CD4-positive, alpha-beta T cell treated with Interferon alpha-2 for 1 hour (primary cell): Measurements from ENCODE around the gene OSM.

ENCODE experiments used
- DNase-seq, 2 donors: peaks; one replicate each; pipeline ENCODE4 v3.0.0-alpha.2; 2020 to 2022

Gene OSM

GRCh38 chr22:30266445-30267381 lies at the start of gene OSM:
Gene OSM (minus strand): TSS chr22:30266851. CDS start chr22:30266799, 52 bp downstream.
- DNase-seq: peak; percentile 87 to 89

GRCh38 chr22:30315962-30316576 lies 49.4 kb upstream of the OSM start:
- DNase-seq: no peak

- DNase-seq: peak; percentile 38 to 51
Observed at GRCh38 chr22:30314915-30315314, 48.3 kb upstream of the OSM start.

GRCh38 chr22:30313527-30314363 lies 47.1 kb upstream of the OSM start:
- no peak for DNase-seq

GRCh38 chr22:30312053-30312452 lies 45.4 kb upstream of the OSM start:
- DNase-seq: no peak

- DNase-seq: no peak
Observed at GRCh38 chr22:30310881-30311771, 44.5 kb upstream of the OSM start.

- peak in 1 of 2 donors; percentile 56 for DNase-seq
Observed at GRCh38 chr22:30309951-30310741, 43.5 kb upstream of the OSM start.

- DNase-seq: peak in 1 of 2 donors; percentile 23
Observed at GRCh38 chr22:30308518-30309230, 42.0 kb upstream of the OSM start.

- no peak for DNase-seq
Observed at GRCh38 chr22:30308093-30308492, 41.4 kb upstream of the OSM start.

GRCh38 chr22:30307041-30307574 lies 40.5 kb upstream of the OSM start:
- peak in 1 of 2 donors; percentile 41 for DNase-seq

GRCh38 chr22:30306627-30307011 lies 40.0 kb upstream of the OSM start:
- DNase-seq: no peak

- DNase-seq: peak in 1 of 2 donors; percentile 75
Observed at GRCh38 chr22:30305906-30306626, 39.4 kb upstream of the OSM start.

- DNase-seq: peak; percentile 57 to 72
Observed at GRCh38 chr22:30305519-30305905, 38.9 kb upstream of the OSM start.

GRCh38 chr22:30304495-30305244 lies 38.0 kb upstream of the OSM start:
- no peak for DNase-seq

GRCh38 chr22:30302810-30303138 lies 36.1 kb upstream of the OSM start:
- DNase-seq: no peak

GRCh38 chr22:30301995-30302809 lies 35.6 kb upstream of the OSM start:
- peak; percentile 31 to 61 for DNase-seq

- DNase-seq: no peak
Observed at GRCh38 chr22:30299322-30299721, 32.7 kb upstream of the OSM start.
